Measurements from ENCODE around the gene CCDC6.
"Not testable (repeated sequence)": the region's sequence is repeated elsewhere in the genome, so short reads cannot be mapped to it uniquely, and the experiment has no call there.

CCDC6 gene

GRCh38 chr10:59754951-59755350 is 151.4 kb downstream of the CCDC6 start:
- DNase-seq (ENCODE audit: low read depth) = no peak

GRCh38 chr10:59753267-59753666 is 153.1 kb downstream of the CCDC6 start, which contains the start of gene MRLN:
Gene MRLN, minus strand, starts transcription at chr10:59753455.
- no peak for DNase-seq (ENCODE audit: low read depth)

- no peak for DNase-seq (ENCODE audit: low read depth)
Measured at GRCh38 chr10:59752278-59752940, 153.9 kb downstream of the CCDC6 start.

GRCh38 chr10:59750155-59750945 is 156.0 kb downstream of the CCDC6 start:
- no peak for DNase-seq (ENCODE audit: low read depth)

- DNase-seq (ENCODE audit: low read depth) = no peak
Measured at GRCh38 chr10:59748834-59749233, 157.5 kb downstream of the CCDC6 start.

GRCh38 chr10:59745163-59745650 is 161.1 kb downstream of the CCDC6 start:
- no peak for DNase-seq (ENCODE audit: low read depth)

GRCh38 chr10:59744762-59745161 is 161.6 kb downstream of the CCDC6 start:
- DNase-seq (ENCODE audit: low read depth) = not testable (repeated sequence)

- not testable (repeated sequence) for DNase-seq (ENCODE audit: low read depth)
Measured at GRCh38 chr10:59744156-59744555, 162.2 kb downstream of the CCDC6 start.

GRCh38 chr10:59741583-59741982 is 164.8 kb downstream of the CCDC6 start:
- DNase-seq (ENCODE audit: low read depth) = no peak

GRCh38 chr10:59741048-59741447 is 165.3 kb downstream of the CCDC6 start:
- no peak for DNase-seq (ENCODE audit: low read depth)

All from HS-27A (cell line).